KBM-7 (cell line): ENCODE measurements around the gene NTN4.
"Not testable (repeated sequence)": the region's sequence is repeated elsewhere in the genome, so short reads cannot be mapped to it uniquely, and the experiment has no call there.

ENCODE experiments used
- DNase-seq: peaks from one replicate; pipeline ENCODE4 v3.0.0-alpha.2; 2015
- in situ Hi-C: fragments of 300-500 bp; cut with MboI; formaldehyde crosslinking; loops from 2 replicates; pipeline ENCODE4 v1.14.3; 2020; ENCODE audit warnings: low sequenced_read_pairs, low pct_unique_long_range_greater_than_20kb, mixed read lengths

NTN4 gene

GRCh38 chr12:95760371-95760770 is 30.2 kb downstream of the NTN4 start:
- DNase-seq: no peak
- in situ Hi-C loops: no loop called here

GRCh38 chr12:95759718-95760117 is 30.8 kb downstream of the NTN4 start:
- DNase-seq: no peak
- in situ Hi-C loops: no loop called here

- in situ Hi-C loops: no loop called here
- no peak for DNase-seq
Measured at GRCh38 chr12:95759039-95759438, 31.5 kb downstream of the NTN4 start.

- no peak for DNase-seq
- in situ Hi-C loops: no loop called here
Measured at GRCh38 chr12:95756362-95756761, 34.2 kb downstream of the NTN4 start.

GRCh38 chr12:95755261-95755865 is 35.2 kb downstream of the NTN4 start:
- in situ Hi-C loops: no loop called here
- DNase-seq: no peak

GRCh38 chr12:95746062-95746461 is 44.5 kb downstream of the NTN4 start:
- DNase-seq, in situ Hi-C loops: not testable (repeated sequence)

- in situ Hi-C loops: no loop called here
- DNase-seq: no peak
Measured at GRCh38 chr12:95742586-95742985, 48.0 kb downstream of the NTN4 start.

GRCh38 chr12:95741635-95742034 is 48.9 kb downstream of the NTN4 start:
- DNase-seq: no peak
- in situ Hi-C loops: no loop called here

- in situ Hi-C loops: no loop called here
- DNase-seq: no peak
Measured at GRCh38 chr12:95740751-95741150, 49.8 kb downstream of the NTN4 start.

GRCh38 chr12:95739561-95740313 is 50.8 kb downstream of the NTN4 start:
- in situ Hi-C loops: no loop called here
- DNase-seq: no peak

- in situ Hi-C loops: no loop called here
- DNase-seq: no peak
Measured at GRCh38 chr12:95738024-95738611, 52.4 kb downstream of the NTN4 start.

GRCh38 chr12:95736631-95737030 is 53.9 kb downstream of the NTN4 start:
- in situ Hi-C loops: no loop called here

GRCh38 chr12:95735728-95736127 is 54.8 kb downstream of the NTN4 start:
- in situ Hi-C loops, DNase-seq: not testable (repeated sequence)

More at GRCh38 chr12:95736631-95737030, 53.9 kb downstream of the NTN4 start:
- DNase-seq: no peak

GRCh38 chr12:95733141-95733825 is 57.3 kb downstream of the NTN4 start:
- DNase-seq: no peak
- in situ Hi-C loops: no loop called here

GRCh38 chr12:95731519-95731958 is 59.0 kb downstream of the NTN4 start:
- in situ Hi-C loops: no loop called here
- no peak for DNase-seq

- in situ Hi-C loops: no loop called here
- no peak for DNase-seq
Measured at GRCh38 chr12:95730457-95730856, 60.1 kb downstream of the NTN4 start.

- in situ Hi-C loops: no loop called here
- DNase-seq: no peak
Measured at GRCh38 chr12:95726903-95727302, 63.7 kb downstream of the NTN4 start.

GRCh38 chr12:95724767-95725166 is 65.8 kb downstream of the NTN4 start:
- in situ Hi-C loops: no loop called here
- no peak for DNase-seq

- in situ Hi-C loops: no loop called here
- DNase-seq: no peak
Measured at GRCh38 chr12:95723693-95724384, 66.7 kb downstream of the NTN4 start.
